Hepatocyte (in vitro differentiated cells): ENCODE results near the gene AKAP10.

Experiments
- EZH2 ChIP-seq: fragments of 200-600 bp; sonication (generic); IDR thresholded peaks from 2 replicates; pipeline ENCODE4 v1.6.1; 2016; ENCODE audit warnings: antibody characterized with exemption, mild to moderate bottlenecking, borderline replicate concordance
- EZH2phosphoT487 ChIP-seq: fragments of 200-600 bp; sonication (generic); IDR thresholded peaks from one replicate; pipeline ENCODE4 v1.6.1; 2018; ENCODE audit warnings: antibody characterized with exemption, mild to moderate bottlenecking, low read depth, moderate library complexity; ENCODE audit not compliant: unreplicated experiment, severe bottlenecking
- TF ChIP-seq, protein P1 (sequence below): fragments of 200-600 bp; sonication (generic); IDR thresholded peaks from 2 replicates; pipeline ENCODE4 v1.5.1; 2016; ENCODE audit warnings: antibody characterized with exemption, mild to moderate bottlenecking; ENCODE audit not compliant: poor library complexity

DNA sequence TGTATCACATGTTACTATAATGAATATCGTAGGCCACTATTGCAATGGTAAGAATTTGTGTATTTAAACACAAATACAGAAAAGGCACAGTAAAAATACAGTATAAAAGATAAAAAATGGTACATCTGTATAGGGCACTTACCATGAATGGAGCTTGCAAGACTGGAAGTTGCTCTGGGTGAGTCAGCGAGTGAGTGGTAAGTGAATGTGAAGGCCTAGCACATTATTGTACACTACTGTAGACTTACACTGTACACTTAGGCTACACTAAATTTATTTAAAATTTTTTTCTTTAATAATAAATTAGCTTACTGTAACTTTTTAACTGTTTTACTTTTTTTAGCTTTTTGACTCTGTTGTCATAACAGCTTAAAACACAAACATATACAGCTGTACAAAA lies 42.5 kb downstream of the AKAP10 start:
- TF ChIP-seq, protein P1, sequence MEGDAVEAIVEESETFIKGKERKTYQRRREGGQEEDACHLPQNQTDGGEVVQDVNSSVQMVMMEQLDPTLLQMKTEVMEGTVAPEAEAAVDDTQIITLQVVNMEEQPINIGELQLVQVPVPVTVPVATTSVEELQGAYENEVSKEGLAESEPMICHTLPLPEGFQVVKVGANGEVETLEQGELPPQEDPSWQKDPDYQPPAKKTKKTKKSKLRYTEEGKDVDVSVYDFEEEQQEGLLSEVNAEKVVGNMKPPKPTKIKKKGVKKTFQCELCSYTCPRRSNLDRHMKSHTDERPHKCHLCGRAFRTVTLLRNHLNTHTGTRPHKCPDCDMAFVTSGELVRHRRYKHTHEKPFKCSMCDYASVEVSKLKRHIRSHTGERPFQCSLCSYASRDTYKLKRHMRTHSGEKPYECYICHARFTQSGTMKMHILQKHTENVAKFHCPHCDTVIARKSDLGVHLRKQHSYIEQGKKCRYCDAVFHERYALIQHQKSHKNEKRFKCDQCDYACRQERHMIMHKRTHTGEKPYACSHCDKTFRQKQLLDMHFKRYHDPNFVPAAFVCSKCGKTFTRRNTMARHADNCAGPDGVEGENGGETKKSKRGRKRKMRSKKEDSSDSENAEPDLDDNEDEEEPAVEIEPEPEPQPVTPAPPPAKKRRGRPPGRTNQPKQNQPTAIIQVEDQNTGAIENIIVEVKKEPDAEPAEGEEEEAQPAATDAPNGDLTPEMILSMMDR, result no peak
- TF ChIP-seq EZH2, result no peak
- no peak for TF ChIP-seq EZH2phosphoT487
